GM12891 (cell line): ENCODE data around the gene CKAP2.
"Not testable (repeated sequence)": the region's sequence is repeated elsewhere in the genome, so short reads cannot be mapped to it uniquely, and the experiment has no call there.

Source experiments
- DNase-seq: peaks from one replicate; pipeline ENCODE4 v3.0.0; 2011; ENCODE audit warnings: low spot score; ENCODE audit not compliant: insufficient read length
- FAIRE-seq: peaks from 2 replicates; lab custom pipeline; 2011; peaks lifted over from hg19 to GRCh38; lab: Jason Lieb, UNC

Gene CKAP2

DNA sequence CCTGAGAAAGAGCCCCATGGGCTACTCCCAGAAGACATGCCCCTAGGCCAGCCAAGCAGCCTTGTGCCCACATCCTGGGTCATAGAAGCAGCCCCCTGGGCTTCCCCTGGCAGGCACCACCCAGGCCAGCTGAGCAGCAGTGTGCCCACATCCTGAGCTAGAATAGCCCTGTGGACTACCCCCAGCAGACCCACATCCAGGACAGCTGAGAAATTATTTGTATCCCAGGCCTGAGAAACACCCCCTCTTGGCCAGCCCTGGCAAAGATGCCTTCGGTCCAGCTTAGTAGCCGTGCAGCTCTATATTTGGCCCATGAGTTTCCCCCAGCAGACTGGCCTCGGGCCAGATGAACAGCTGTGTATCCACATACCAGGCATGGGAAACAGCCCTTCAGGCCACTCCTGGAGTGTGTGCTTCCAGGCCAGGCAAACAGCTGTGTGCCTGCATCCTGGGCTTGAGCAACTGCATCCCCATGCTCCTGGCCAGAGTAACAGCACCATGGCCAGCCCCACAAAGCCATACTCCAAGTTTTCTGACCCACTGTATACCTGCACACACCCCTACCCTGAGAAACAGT is 55.0 kb downstream of the CKAP2 start:
- FAIRE-seq, DNase-seq: not testable (repeated sequence)

DNA sequence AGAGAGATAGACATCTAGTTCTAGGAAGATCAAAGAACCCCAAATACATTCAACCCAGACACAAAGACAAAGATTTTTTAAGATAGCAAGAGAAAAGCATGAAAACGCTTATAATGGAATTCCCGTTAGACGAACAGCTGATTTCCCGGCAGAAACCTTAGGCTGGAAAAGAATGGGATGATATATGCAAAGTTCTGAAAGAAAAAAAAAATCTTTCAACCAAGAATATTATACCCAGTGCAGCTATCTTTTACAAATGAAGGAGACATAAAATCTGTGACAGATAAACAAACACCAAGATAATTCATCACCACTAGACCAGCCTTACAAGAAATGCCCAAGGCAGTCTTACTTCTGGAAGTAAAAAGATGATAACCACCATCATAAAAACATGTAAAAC is 56.3 kb downstream of the CKAP2 start:
- DNase-seq, FAIRE-seq: not testable (repeated sequence)

- not testable (repeated sequence) for FAIRE-seq, DNase-seq
Observed at GRCh38 chr13:52513957-52514596, 58.8 kb downstream of the CKAP2 start.

GRCh38 chr13:52523323-52523722 is 68.0 kb downstream of the CKAP2 start:
- FAIRE-seq, result not testable (repeated sequence)

More at GRCh38 chr13:52523323-52523722, 68.0 kb downstream of the CKAP2 start:
- DNase-seq, result not testable (repeated sequence)
